ENCODE data around the gene SMAD7. TPM values are rescaled to one million over a fixed set of nuclear protein-coding genes. Genes with fewer than 3 reads are reported as not detected.

SMAD7 gene
- total and polyA plus RNA-seq, 9 donors, result 10.7 to 36.5 (median 13.7) TPM

- peaks cover 50% of the 10 kb centered on the region for H3K4me1 ChIP-seq (ENCODE audit: insufficient read depth)
- WGBS, 3 donors, result 70 to 81% (median 73%) methylated on average over 11 of the region's 11 CpGs
- no peaks in the 10 kb centered on the region for H3K27me3 ChIP-seq
- peak in 1 of 5 donors; percentile 25 for DNase-seq
- H3K27ac ChIP-seq, result peak overlapping the region in 1 of 2 donors; percentile 83
- H3K36me3 ChIP-seq, result no peaks in the 10 kb centered on the region
- no peak for TF ChIP-seq CTCF (IDR thresholded peaks at IDR 0.05)
- no peak for TF ChIP-seq POLR2A (IDR thresholded peaks at IDR 0.05)
- TF ChIP-seq EP300 (IDR thresholded peaks at IDR 0.05), result no peak
- intact Hi-C loops (cut with DNase I), result loop anchor here in 1 of 4 donors (10.0 kb wide), 1 partner anchor 157 kb away; no protein-coding TSS in a partner anchor
- no peak overlapping the region for H3K4me3 ChIP-seq
- no peaks in the 10 kb centered on the region for H3K9me3 ChIP-seq
Observed at GRCh38 chr18:48931680-48932461, 18.9 kb downstream of the SMAD7 start.

- H3K4me1 ChIP-seq (ENCODE audit: insufficient read depth), result peaks cover 55% of the 10 kb centered on the region
- no peaks in the 10 kb centered on the region for H3K27me3 ChIP-seq
- no peak overlapping the region for H3K27ac ChIP-seq
- no peak for DNase-seq
- intact Hi-C loops (cut with DNase I), result loop anchor here in 1 of 4 donors (10.0 kb wide), 1 partner anchor 156 kb away; no protein-coding TSS in a partner anchor
- no peak overlapping the region for H3K4me3 ChIP-seq
- 42 to 85% (median 80%) methylated on average over 3 of the region's 3 CpGs for WGBS, 3 donors
- no peak for TF ChIP-seq CTCF (IDR thresholded peaks at IDR 0.05)
- TF ChIP-seq EP300 (IDR thresholded peaks at IDR 0.05), result no peak
- no peak for TF ChIP-seq POLR2A (IDR thresholded peaks at IDR 0.05)
- H3K9me3 ChIP-seq, result no peaks in the 10 kb centered on the region
- no peaks in the 10 kb centered on the region for H3K36me3 ChIP-seq
Observed at GRCh38 chr18:48930926-48931325, 19.8 kb downstream of the SMAD7 start.

- 21 to 24% (median 21%) methylated on average over 20 of the region's 20 CpGs for WGBS, 3 donors
- intact Hi-C loops (cut with DNase I), result loop anchor here in 1 of 4 donors (10.0 kb wide), 1 partner anchor 155 kb away; no protein-coding TSS in a partner anchor
- no peak for TF ChIP-seq EP300 (IDR thresholded peaks at IDR 0.05)
- no peak for TF ChIP-seq POLR2A (IDR thresholded peaks at IDR 0.05)
- TF ChIP-seq CTCF (IDR thresholded peaks at IDR 0.05), result no peak
- no peaks in the 10 kb centered on the region for H3K9me3 ChIP-seq
- H3K27me3 ChIP-seq, result no peaks in the 10 kb centered on the region
- no peaks in the 10 kb centered on the region for H3K36me3 ChIP-seq
- no peak overlapping the region for H3K4me3 ChIP-seq
- H3K27ac ChIP-seq, result peak overlapping the region; percentile 24 to 62
- H3K4me1 ChIP-seq (ENCODE audit: insufficient read depth), result peaks cover 58% of the 10 kb centered on the region
- peak; percentile 62 to 84 (median 64) for DNase-seq
Observed at GRCh38 chr18:48929941-48930713, 20.6 kb downstream of the SMAD7 start.

GRCh38 chr18:48929212-48929612 lies 21.6 kb downstream of the SMAD7 start:
- Histone ChIP-seq H3K4me3 (no peak overlapping the region), H3K36me3 (no peaks in the 10 kb centered on the region), H3K27ac (peak overlapping the region in 1 of 2 donors; percentile 26), H3K9me3 (no peaks in the 10 kb centered on the region), H3K27me3 (no peaks in the 10 kb centered on the region), H3K4me1 (ENCODE audit: insufficient read depth) (peaks cover 64% of the 10 kb centered on the region)
- 19 to 38% (median 33%) methylated on average over 2 of the region's 2 CpGs for WGBS, 3 donors
- no peak for TF ChIP-seq POLR2A (IDR thresholded peaks at IDR 0.05)
- TF ChIP-seq CTCF (IDR thresholded peaks at IDR 0.05), result no peak
- TF ChIP-seq EP300 (IDR thresholded peaks at IDR 0.05), result no peak
- peak in 1 of 5 donors; percentile 25 for DNase-seq
- intact Hi-C loops (cut with DNase I), result no loop called here

Measured in ovary (tissue), 9 donors.